Activated CD4-positive, alpha-beta T cell treated with anti-CD3 and anti-CD28 coated beads, Interleukin-2, Interleukin-6, amounts not matched to agents 100 ng/mL and 50 ng/mL, durations not matched to agents 16 hours and 8 hours (primary cell): ENCODE results near the gene EIF2S1.
"Not testable (repeated sequence)": the region's sequence is repeated elsewhere in the genome, so short reads cannot be mapped to it uniquely, and the experiment has no call there.

Source experiments
- DNase-seq: peaks from one replicate; pipeline ENCODE4 v3.0.0-alpha.2; 2020

The EIF2S1 gene

GRCh38 chr14:67413806-67414769 lies 54.0 kb downstream of the EIF2S1 start:
- DNase-seq, result peak; percentile 32

GRCh38 chr14:67415610-67416009 lies 55.5 kb downstream of the EIF2S1 start:
- not testable (repeated sequence) for DNase-seq

- no peak for DNase-seq
These were observed 56.0 kb downstream of the EIF2S1 start for GRCh38 chr14:67416085-67416484.

- no peak for DNase-seq
These were observed 56.7 kb downstream of the EIF2S1 start for GRCh38 chr14:67416810-67417209.

- no peak for DNase-seq
These were observed 57.5 kb downstream of the EIF2S1 start for GRCh38 chr14:67417633-67418032.

GRCh38 chr14:67418401-67419191 lies 58.5 kb downstream of the EIF2S1 start:
- DNase-seq, result no peak

- DNase-seq, result peak; percentile 57
These were observed 60.1 kb downstream of the EIF2S1 start for GRCh38 chr14:67420102-67420739.

GRCh38 chr14:67421356-67422224 lies 61.5 kb downstream of the EIF2S1 start:
- DNase-seq, result no peak

GRCh38 chr14:67423424-67423823 lies 63.3 kb downstream of the EIF2S1 start:
- DNase-seq, result no peak

GRCh38 chr14:67424539-67424938 lies 64.4 kb downstream of the EIF2S1 start:
- no peak for DNase-seq

- no peak for DNase-seq
These were observed 65.5 kb downstream of the EIF2S1 start for GRCh38 chr14:67425608-67426007.

- DNase-seq, result no peak
These were observed 66.0 kb downstream of the EIF2S1 start for GRCh38 chr14:67426161-67426560.

- peak; percentile 80 for DNase-seq
These were observed 67.0 kb downstream of the EIF2S1 start for GRCh38 chr14:67426983-67427606.

GRCh38 chr14:67428501-67429031 lies 68.4 kb downstream of the EIF2S1 start:
- DNase-seq, result no peak

GRCh38 chr14:67429510-67430205 lies 69.5 kb downstream of the EIF2S1 start:
- no peak for DNase-seq

- DNase-seq, result no peak
These were observed 72.0 kb downstream of the EIF2S1 start for GRCh38 chr14:67432050-67432564.

- no peak for DNase-seq
These were observed 75.5 kb downstream of the EIF2S1 start for GRCh38 chr14:67435603-67436002.
